ENCODE measurements around the gene FUT8.
"Not testable (repeated sequence)": the region's sequence is repeated elsewhere in the genome, so short reads cannot be mapped to it uniquely, and the experiment has no call there.

Gene FUT8

GRCh38 chr14:65456247-65456646 lies 43.7 kb downstream of the FUT8 start:
- no peak for DNase-seq

- DNase-seq, result peak; percentile 17
Measured at GRCh38 chr14:65461730-65462129, 49.2 kb downstream of the FUT8 start.

- no peak for DNase-seq
Measured at GRCh38 chr14:65462411-65462810, 49.9 kb downstream of the FUT8 start.

- DNase-seq, result no peak
Measured at GRCh38 chr14:65465584-65465983, 53.1 kb downstream of the FUT8 start.

GRCh38 chr14:65467926-65468325 lies 55.4 kb downstream of the FUT8 start:
- not testable (repeated sequence) for DNase-seq

GRCh38 chr14:65469903-65470302 lies 57.4 kb downstream of the FUT8 start:
- no peak for DNase-seq

- DNase-seq, result no peak
Measured at GRCh38 chr14:65470404-65470880, 57.9 kb downstream of the FUT8 start.

GRCh38 chr14:65471038-65471878 lies 58.7 kb downstream of the FUT8 start:
- no peak for DNase-seq

GRCh38 chr14:65472189-65472588 lies 59.7 kb downstream of the FUT8 start:
- no peak for DNase-seq

GRCh38 chr14:65476273-65476941 lies 63.9 kb downstream of the FUT8 start:
- no peak for DNase-seq

- DNase-seq, result no peak
Measured at GRCh38 chr14:65476942-65477318, 64.4 kb downstream of the FUT8 start.

GRCh38 chr14:65478017-65478416 lies 65.5 kb downstream of the FUT8 start:
- no peak for DNase-seq

- no peak for DNase-seq
Measured at GRCh38 chr14:65478596-65478995, 66.1 kb downstream of the FUT8 start.

GRCh38 chr14:65479386-65479785 lies 66.9 kb downstream of the FUT8 start:
- DNase-seq, result no peak

GRCh38 chr14:65482757-65483438 lies 70.4 kb downstream of the FUT8 start:
- DNase-seq, result no peak

GRCh38 chr14:65483647-65484046 lies 71.1 kb downstream of the FUT8 start:
- no peak for DNase-seq

- DNase-seq, result no peak
Measured at GRCh38 chr14:65485516-65485915, 73.0 kb downstream of the FUT8 start.

GRCh38 chr14:65486863-65487262 lies 74.3 kb downstream of the FUT8 start:
- no peak for DNase-seq

GRCh38 chr14:65487783-65488494 lies 75.4 kb downstream of the FUT8 start:
- no peak for DNase-seq

- DNase-seq, result no peak
Measured at GRCh38 chr14:65491274-65491673, 78.7 kb downstream of the FUT8 start.

GRCh38 chr14:65492266-65492665 lies 79.7 kb downstream of the FUT8 start:
- no peak for DNase-seq

- no peak for DNase-seq
Measured at GRCh38 chr14:65495196-65495595, 82.7 kb downstream of the FUT8 start.
